Islet of Langerhans (tissue), 1 donor: ENCODE results near the gene ZNF277.

ENCODE experiments used
- FAIRE-seq: peaks from one replicate; lab custom pipeline; 2011; peaks lifted over from hg19 to GRCh38; lab: Jason Lieb, UNC

Gene ZNF277

GRCh38 chr7:112185005-112185834, 21.3 kb upstream of the ZNF277 start:
- no peak for FAIRE-seq

GRCh38 chr7:112186300-112186699, 20.2 kb upstream of the ZNF277 start:
- no peak for FAIRE-seq

GRCh38 chr7:112188257-112188656, 18.2 kb upstream of the ZNF277 start:
- FAIRE-seq, result no peak

- FAIRE-seq, result no peak
These were observed 16.8 kb upstream of the ZNF277 start for GRCh38 chr7:112189691-112190090.

- FAIRE-seq, result no peak
These were observed 16.4 kb upstream of the ZNF277 start for GRCh38 chr7:112190120-112190519.

GRCh38 chr7:112192236-112193154, 14.0 kb upstream of the ZNF277 start:
- FAIRE-seq, result no peak

- FAIRE-seq, result peak; percentile 71
These were observed 12.5 kb upstream of the ZNF277 start for GRCh38 chr7:112193915-112194502.

- no peak for FAIRE-seq
These were observed 10.8 kb upstream of the ZNF277 start for GRCh38 chr7:112195717-112196116.

GRCh38 chr7:112197322-112197721, 9.2 kb upstream of the ZNF277 start:
- FAIRE-seq, result no peak

- peak; percentile 5 for FAIRE-seq
These were observed 7.3 kb upstream of the ZNF277 start for GRCh38 chr7:112199035-112199655.

GRCh38 chr7:112199672-112200071, 6.8 kb upstream of the ZNF277 start:
- FAIRE-seq, result no peak

- no peak for FAIRE-seq
These were observed 5.1 kb upstream of the ZNF277 start for GRCh38 chr7:112201411-112201810.

- FAIRE-seq, result no peak
These were observed 4.7 kb upstream of the ZNF277 start for GRCh38 chr7:112201839-112202238.

GRCh38 chr7:112202816-112203215, 3.7 kb upstream of the ZNF277 start:
- FAIRE-seq, result no peak

GRCh38 chr7:112203365-112203739, 3.1 kb upstream of the ZNF277 start:
- no peak for FAIRE-seq

- no peak for FAIRE-seq
These were observed 1.8 kb upstream of the ZNF277 start for GRCh38 chr7:112204499-112205342.

GRCh38 chr7:112205343-112206237, 905 bp upstream of the ZNF277 start:
- FAIRE-seq, result no peak

GRCh38 chr7:112206991-112207592, 597 bp downstream of the ZNF277 start:
- FAIRE-seq, result no peak

- FAIRE-seq, result no peak
These were observed 1.3 kb downstream of the ZNF277 start for GRCh38 chr7:112207765-112208164.

- FAIRE-seq, result no peak
These were observed 4.9 kb downstream of the ZNF277 start for GRCh38 chr7:112211348-112211907.
